Stimulated activated CD4-positive, alpha-beta T cell treated with anti-CD3 and anti-CD28 coated beads, Interleukin-4, amount 100 ng/mL, for 4 hours (primary cell): ENCODE results near the gene BPIFB2.

ENCODE experiments used
- DNase-seq, 2 experiments: peaks; one replicate each; pipeline ENCODE4 v3.0.0-alpha.2; 2020

BPIFB2 gene

GRCh38 chr20:33008336-33009213 lies 1.1 kb downstream of the BPIFB2 start:
- DNase-seq = no peak

- DNase-seq = no peak
These were observed 2.0 kb downstream of the BPIFB2 start for GRCh38 chr20:33009214-33010132.

GRCh38 chr20:33010133-33010504 lies 2.6 kb downstream of the BPIFB2 start:
- no peak for DNase-seq

- no peak for DNase-seq
These were observed 3.4 kb downstream of the BPIFB2 start for GRCh38 chr20:33010674-33011449.

GRCh38 chr20:33012327-33013189 lies 5.1 kb downstream of the BPIFB2 start:
- no peak for DNase-seq

GRCh38 chr20:33013701-33014326 lies 6.3 kb downstream of the BPIFB2 start:
- no peak for DNase-seq

GRCh38 chr20:33014336-33015113 lies 7.0 kb downstream of the BPIFB2 start:
- no peak for DNase-seq

GRCh38 chr20:33015114-33015484 lies 7.6 kb downstream of the BPIFB2 start:
- DNase-seq = no peak

- DNase-seq = no peak
These were observed 8.4 kb downstream of the BPIFB2 start for GRCh38 chr20:33015700-33016580.

GRCh38 chr20:33016581-33017109 lies 9.1 kb downstream of the BPIFB2 start:
- DNase-seq = no peak

- no peak for DNase-seq
These were observed 10.0 kb downstream of the BPIFB2 start for GRCh38 chr20:33017542-33017941.

- DNase-seq = no peak
These were observed 10.8 kb downstream of the BPIFB2 start for GRCh38 chr20:33018169-33018931.

- no peak for DNase-seq
These were observed 12.2 kb downstream of the BPIFB2 start for GRCh38 chr20:33019465-33020277.

- DNase-seq = no peak
These were observed 13.0 kb downstream of the BPIFB2 start for GRCh38 chr20:33020278-33021161.

GRCh38 chr20:33021879-33022278 lies 14.4 kb downstream of the BPIFB2 start:
- no peak for DNase-seq

- no peak for DNase-seq
These were observed 14.8 kb downstream of the BPIFB2 start for GRCh38 chr20:33022289-33022688.
